SW 1271 (cell line): Measurements from ENCODE around the gene RAB3IP.
"Not testable (repeated sequence)": the region's sequence is repeated elsewhere in the genome, so short reads cannot be mapped to it uniquely, and the experiment has no call there.

Experiments
- DNase-seq, 2 experiments: peaks; one replicate each; lab custom pipeline; 2025; lab: John Stamatoyannopoulos, UW

Gene RAB3IP

GRCh38 chr12:69756088-69756755 lies 17.6 kb downstream of the RAB3IP start:
- no peak for DNase-seq

- DNase-seq, result no peak
Measured at GRCh38 chr12:69758105-69758504, 19.4 kb downstream of the RAB3IP start.

- DNase-seq, result not testable (repeated sequence)
Measured at GRCh38 chr12:69759581-69759980, 20.9 kb downstream of the RAB3IP start.

GRCh38 chr12:69765515-69765914 lies 26.9 kb downstream of the RAB3IP start:
- DNase-seq, result no peak

GRCh38 chr12:69766260-69766659 lies 27.6 kb downstream of the RAB3IP start:
- no peak for DNase-seq

GRCh38 chr12:69779928-69780327 lies 41.3 kb downstream of the RAB3IP start:
- DNase-seq, result peak in 1 of 2 experiments; percentile 24

- DNase-seq, result no peak
Measured at GRCh38 chr12:69783365-69783764, 44.7 kb downstream of the RAB3IP start.

GRCh38 chr12:69789351-69789750 lies 50.7 kb downstream of the RAB3IP start:
- no peak for DNase-seq

- DNase-seq, result no peak
Measured at GRCh38 chr12:69792533-69792932, 53.9 kb downstream of the RAB3IP start.

GRCh38 chr12:69807101-69807897 lies 68.6 kb downstream of the RAB3IP start:
- DNase-seq, result not testable (repeated sequence)

- DNase-seq, result no peak
Measured at GRCh38 chr12:69810870-69811498, 72.3 kb downstream of the RAB3IP start.

GRCh38 chr12:69816082-69816481 lies 77.4 kb downstream of the RAB3IP start:
- DNase-seq, result no peak

GRCh38 chr12:69821032-69821455 lies 82.4 kb downstream of the RAB3IP start:
- DNase-seq, result no peak

- DNase-seq, result peak; percentile 9 to 36
Measured at GRCh38 chr12:69821456-69822159, 82.9 kb downstream of the RAB3IP start.

- DNase-seq, result no peak
Measured at GRCh38 chr12:69822201-69822860, 83.7 kb downstream of the RAB3IP start.

GRCh38 chr12:69824028-69824427 lies 85.4 kb downstream of the RAB3IP start:
- DNase-seq, result no peak

- DNase-seq, result no peak
Measured at GRCh38 chr12:69824966-69825560, 86.4 kb downstream of the RAB3IP start, which contains the start of gene MYRFL. Gene MYRFL, plus strand, starts transcription at chr12:69825227. Its CDS starts 291 bp downstream, at chr12:69825518.

GRCh38 chr12:69828897-69829296 lies 90.2 kb downstream of the RAB3IP start:
- no peak for DNase-seq

GRCh38 chr12:69833696-69834095 lies 95.0 kb downstream of the RAB3IP start:
- no peak for DNase-seq

GRCh38 chr12:69834147-69834546 lies 95.5 kb downstream of the RAB3IP start:
- no peak for DNase-seq

- DNase-seq, result no peak
Measured at GRCh38 chr12:69834576-69834975, 95.9 kb downstream of the RAB3IP start.
